HEK293 (cell line): ENCODE measurements around the gene SMIM13.

Source experiments
- CTCF ChIA-PET: fragments of 350-600 bp; formaldehyde crosslinking; extraction: SDS; loops from one replicate; lab custom pipeline; 2021; ENCODE audit warnings: antibody characterized with exemption; lab: Yijun Ruan, JAX
- POLR2A ChIA-PET: fragments of 300-600 bp; formaldehyde crosslinking; extraction: SDS; loops from one replicate; lab custom pipeline; 2020; ENCODE audit warnings: antibody characterized with exemption, inconsistent platforms; lab: Yijun Ruan, JAX
- H3K27ac ChIP-seq: fragments of 200-500 bp; sonication (Bioruptor generic); 2 replicates; pipeline ENCODE4 v1.5.1; 2014; ENCODE audit warnings: low read depth, low read length, control low read depth, inconsistent platforms; ENCODE audit errors: extremely low read depth
- H3K36me3 ChIP-seq, 2 experiments: fragments of 200-500 bp in 1 of 2; sonication (Bioruptor generic) in 1 of 2; 1 replicate in 1 of 2; 2 replicates in 1 of 2; pipeline ENCODE4 v1.5.1; 2014 to 2017; ENCODE audit warnings: inconsistent platforms in 2 of 2, low read length in 2 of 2; ENCODE audit not compliant: control insufficient read depth in 2 of 2, insufficient read depth in 1 of 2
- H3K4me1 ChIP-seq: fragments of 200-500 bp; sonication (Bioruptor generic); 2 replicates; pipeline ENCODE4 v1.5.1; 2014; ENCODE audit warnings: mild to moderate bottlenecking, low read length, inconsistent platforms; ENCODE audit not compliant: control insufficient read depth, insufficient read depth
- H3K4me3 ChIP-seq: 2 replicates; pipeline ENCODE4 v1.5.1; 2011; ENCODE audit warnings: low read depth, mild to moderate bottlenecking, control low read depth, low read length, moderate library complexity
- H3K9me3 ChIP-seq: fragments of 200-500 bp; sonication (Bioruptor generic); 2 replicates; pipeline ENCODE4 v1.5.1; 2014; ENCODE audit warnings: low read depth, low read length, inconsistent platforms; ENCODE audit not compliant: control insufficient read depth, insufficient read depth
- CTCF ChIP-seq: fragments of 450-650 bp; formaldehyde crosslinking; IDR thresholded peaks from 2 replicates; pipeline ENCODE4 v1.5.1; 2016; ENCODE audit warnings: missing biosample characterization, missing genetic modification characterization
- HOXA7 ChIP-seq: sonication (generic); formaldehyde crosslinking; IDR thresholded peaks from 2 replicates; pipeline ENCODE4 v1.8.1; 2022; ENCODE audit warnings: missing genetic modification reagents, borderline replicate concordance
- IKZF3 ChIP-seq: fragments of 450-650 bp; IDR thresholded peaks from 2 replicates; pipeline ENCODE4 v1.5.0; 2018; ENCODE audit warnings: missing biosample characterization, mild to moderate bottlenecking, missing genetic modification characterization, moderate library complexity
- KLF10 ChIP-seq: fragments of 450-650 bp; IDR thresholded peaks from 2 replicates; pipeline ENCODE4 v1.5.1; 2018; ENCODE audit warnings: missing biosample characterization, mild to moderate bottlenecking, missing genetic modification characterization
- MYNN ChIP-seq: fragments of 450-650 bp; formaldehyde crosslinking; IDR thresholded peaks from 2 replicates; pipeline ENCODE4 v1.5.1; 2016; ENCODE audit warnings: missing biosample characterization, missing genetic modification characterization, borderline replicate concordance
- TRIM28 ChIP-seq: IDR thresholded peaks from 2 replicates; pipeline ENCODE4 v1.6.1; 2011; ENCODE audit warnings: low read length, control low read depth, borderline replicate concordance
- YY1 ChIP-seq: fragments of 450-650 bp; formaldehyde crosslinking; IDR thresholded peaks from 2 replicates; pipeline ENCODE4 v1.5.1; 2018; ENCODE audit warnings: missing biosample characterization, missing genetic modification characterization
- ZBTB48 ChIP-seq: fragments of 450-650 bp; formaldehyde crosslinking; IDR thresholded peaks from 2 replicates; pipeline ENCODE4 v1.5.1; 2016; ENCODE audit warnings: missing biosample characterization, missing genetic modification characterization
- ZNF23 ChIP-seq: fragments of 450-650 bp; formaldehyde crosslinking; IDR thresholded peaks from 2 replicates; pipeline ENCODE4 v1.5.1; 2016; ENCODE audit warnings: missing biosample characterization, missing genetic modification characterization, borderline replicate concordance
- ZNF280D ChIP-seq: fragments of 450-650 bp; formaldehyde crosslinking; IDR thresholded peaks from 2 replicates; pipeline ENCODE4 v1.5.1; 2016; ENCODE audit warnings: missing biosample characterization, missing genetic modification characterization
- ZNF350 ChIP-seq: fragments of 450-650 bp; formaldehyde crosslinking; IDR thresholded peaks from 2 replicates; pipeline ENCODE4 v1.5.0; 2017; ENCODE audit warnings: missing biosample characterization, mild to moderate bottlenecking, missing genetic modification characterization
- ZNF404 ChIP-seq: fragments of 450-650 bp; formaldehyde crosslinking; IDR thresholded peaks from 2 replicates; pipeline ENCODE4 v1.5.1; 2017; ENCODE audit warnings: missing biosample characterization, missing genetic modification characterization
- ZNF416 ChIP-seq: fragments of 450-650 bp; formaldehyde crosslinking; IDR thresholded peaks from 2 replicates; pipeline ENCODE4 v1.5.1; 2016; ENCODE audit warnings: missing biosample characterization, missing genetic modification characterization
- ZNF501 ChIP-seq: fragments of 450-650 bp; formaldehyde crosslinking; IDR thresholded peaks from 2 replicates; pipeline ENCODE4 v1.5.1; 2016; ENCODE audit warnings: missing biosample characterization, missing genetic modification characterization
- ZNF513 ChIP-seq: fragments of 450-650 bp; IDR thresholded peaks from 2 replicates; pipeline ENCODE4 v1.5.1; 2018; ENCODE audit warnings: missing biosample characterization, missing genetic modification characterization
- ZNF514 ChIP-seq: fragments of 450-650 bp; formaldehyde crosslinking; IDR thresholded peaks from 2 replicates; pipeline ENCODE4 v1.5.1; 2016; ENCODE audit warnings: missing biosample characterization, missing genetic modification characterization
- ZNF529 ChIP-seq: fragments of 450-650 bp; formaldehyde crosslinking; IDR thresholded peaks from 2 replicates; pipeline ENCODE4 v1.5.1; 2017; ENCODE audit warnings: missing genetic modification characterization, missing biosample characterization; ENCODE audit not compliant: insufficient replicate concordance
- ZNF530 ChIP-seq: fragments of 450-650 bp; formaldehyde crosslinking; IDR thresholded peaks from 2 replicates; pipeline ENCODE4 v1.5.1; 2016; ENCODE audit warnings: low read depth, missing biosample characterization, missing genetic modification characterization
- ZNF544 ChIP-seq: fragments of 450-650 bp; formaldehyde crosslinking; IDR thresholded peaks from 2 replicates; pipeline ENCODE4 v1.5.0; 2017; ENCODE audit warnings: missing biosample characterization, missing genetic modification characterization
- ZNF549 ChIP-seq: fragments of 450-650 bp; IDR thresholded peaks from 2 replicates; pipeline ENCODE4 v1.5.1; 2018; ENCODE audit warnings: missing biosample characterization, missing genetic modification characterization, mild to moderate bottlenecking, inconsistent platforms, moderate library complexity
- ZNF624 ChIP-seq: fragments of 450-650 bp; formaldehyde crosslinking; IDR thresholded peaks from 2 replicates; pipeline ENCODE4 v1.5.1; 2017; ENCODE audit warnings: missing biosample characterization, missing genetic modification characterization
- ZNF830 ChIP-seq: fragments of 450-650 bp; IDR thresholded peaks from 2 replicates; pipeline ENCODE4 v1.5.0; 2018; ENCODE audit warnings: missing biosample characterization, missing genetic modification characterization, low read depth, mild to moderate bottlenecking, moderate library complexity
- ZSCAN23 ChIP-seq: fragments of 450-650 bp; formaldehyde crosslinking; IDR thresholded peaks from 2 replicates; pipeline ENCODE4 v1.5.1; 2016; ENCODE audit warnings: missing biosample characterization, missing genetic modification characterization
- ZXDB ChIP-seq: fragments of 450-650 bp; formaldehyde crosslinking; IDR thresholded peaks from 2 replicates; pipeline ENCODE4 v1.5.1; 2016; ENCODE audit warnings: missing biosample characterization, missing genetic modification characterization
- TF ChIP-seq, protein P1 (sequence below): fragments of 450-650 bp; formaldehyde crosslinking; IDR thresholded peaks from 2 replicates; pipeline ENCODE4 v1.5.1; 2016; ENCODE audit warnings: missing biosample characterization, missing genetic modification characterization
- TF ChIP-seq, protein P2 (sequence below): fragments of 450-650 bp; formaldehyde crosslinking; IDR thresholded peaks from 2 replicates; pipeline ENCODE4 v1.5.1; 2017; ENCODE audit warnings: missing biosample characterization, missing genetic modification characterization

The SMIM13 gene

DNA sequence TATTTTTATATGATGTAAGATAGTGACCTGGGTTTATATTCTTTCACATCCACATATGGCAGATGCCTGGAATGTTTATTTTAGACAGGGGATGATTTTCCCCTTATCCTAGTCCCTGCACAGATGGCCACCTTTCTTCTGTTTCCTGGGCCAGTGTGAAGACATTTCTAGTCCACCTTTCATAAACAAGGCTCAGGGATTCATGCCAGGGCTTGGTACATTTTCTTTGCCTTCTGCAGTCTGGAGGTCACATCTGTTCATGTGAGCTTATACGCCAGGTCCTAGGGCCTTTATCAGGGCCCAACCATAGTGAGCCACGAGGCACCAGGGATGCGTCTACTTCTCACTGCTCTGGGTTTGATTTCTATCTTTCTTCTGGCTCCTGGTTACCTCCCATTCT is 55.9 kb downstream of the SMIM13 start (continued):
- TF ChIP-seq, protein P1, sequence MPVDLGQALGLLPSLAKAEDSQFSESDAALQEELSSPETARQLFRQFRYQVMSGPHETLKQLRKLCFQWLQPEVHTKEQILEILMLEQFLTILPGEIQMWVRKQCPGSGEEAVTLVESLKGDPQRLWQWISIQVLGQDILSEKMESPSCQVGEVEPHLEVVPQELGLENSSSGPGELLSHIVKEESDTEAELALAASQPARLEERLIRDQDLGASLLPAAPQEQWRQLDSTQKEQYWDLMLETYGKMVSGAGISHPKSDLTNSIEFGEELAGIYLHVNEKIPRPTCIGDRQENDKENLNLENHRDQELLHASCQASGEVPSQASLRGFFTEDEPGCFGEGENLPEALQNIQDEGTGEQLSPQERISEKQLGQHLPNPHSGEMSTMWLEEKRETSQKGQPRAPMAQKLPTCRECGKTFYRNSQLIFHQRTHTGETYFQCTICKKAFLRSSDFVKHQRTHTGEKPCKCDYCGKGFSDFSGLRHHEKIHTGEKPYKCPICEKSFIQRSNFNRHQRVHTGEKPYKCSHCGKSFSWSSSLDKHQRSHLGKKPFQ (tag by site-specific recombination): no peak
- TF ChIP-seq MYNN (tag by site-specific recombination) (no peak), ZNF529 (tag by site-specific recombination) (no peak), ZNF549 (tag by site-specific recombination) (no peak), YY1 (no peak), ZNF23 (tag by site-specific recombination) (no peak)

GRCh38 chr6:11151488-11151887 is 57.9 kb downstream of the SMIM13 start:
- Histone ChIP-seq H3K36me3 (no peaks in the 10 kb centered on the region), H3K27ac (no peak overlapping the region), H3K4me1 (no peaks in the 10 kb centered on the region), H3K4me3 (no peak overlapping the region), H3K9me3 (no peaks in the 10 kb centered on the region)
- POLR2A ChIA-PET: no interaction called here
- CTCF ChIA-PET: interaction anchor here (0.6 to 3.0 kb wide), 7 partner anchors 8 to 361 kb away, joined by 3 to 13 read pairs (median 4); no protein-coding TSS in a partner anchor
- TF ChIP-seq ZNF530 (tag by site-specific recombination): no peak
- no peak for TF ChIP-seq HOXA7 (CRISPR knock-in tag)
- TF ChIP-seq CTCF (tag by site-specific recombination): no peak
- TF ChIP-seq ZBTB48 (tag by site-specific recombination): no peak
- no peak for TF ChIP-seq ZSCAN23 (tag by site-specific recombination)
- no peak for TF ChIP-seq ZNF280D
- TF ChIP-seq KLF10: no peak
- TF ChIP-seq ZNF416 (tag by site-specific recombination): no peak
- no peak for TF ChIP-seq ZNF350
- TF ChIP-seq IKZF3 (tag by site-specific recombination): no peak
- TF ChIP-seq ZNF514: no peak
- no peak for TF ChIP-seq ZNF404 (tag by site-specific recombination)
- TF ChIP-seq ZXDB (tag by site-specific recombination): no peak

DNA sequence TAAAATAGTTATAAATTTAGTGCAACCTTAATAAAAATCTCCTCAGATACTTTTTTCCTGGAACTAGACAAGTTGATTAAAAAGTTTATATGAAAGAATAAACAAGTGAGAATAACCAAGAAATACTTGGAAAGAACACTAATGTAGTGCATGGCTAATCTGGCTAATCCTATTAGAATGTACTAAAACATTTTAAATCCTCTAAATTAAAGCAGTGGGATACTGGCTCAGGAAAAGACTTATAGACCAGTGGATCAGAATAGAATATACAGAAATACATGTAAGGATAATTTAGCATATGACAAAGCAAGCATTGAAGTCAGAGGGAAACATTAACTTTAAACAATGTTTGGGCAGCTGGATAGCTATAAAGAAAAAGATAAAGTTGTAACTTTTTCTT is 58.9 kb downstream of the SMIM13 start:
- Histone ChIP-seq H3K36me3 (no peaks in the 10 kb centered on the region), H3K4me1 (no peaks in the 10 kb centered on the region), H3K9me3 (no peaks in the 10 kb centered on the region; the same call in 1 of the 2 replicates), H3K27ac (no peak overlapping the region), H3K4me3 (no peak overlapping the region)
- ChIA-PET CTCF (interaction anchor here (2.0 to 3.0 kb wide), 2 partner anchors 9 to 19 kb away, joined by 6 to 13 read pairs; no protein-coding TSS in a partner anchor), POLR2A (no interaction called here)
- TF ChIP-seq IKZF3 (tag by site-specific recombination): no peak
- no peak for TF ChIP-seq ZNF830 (tag by site-specific recombination)
- no peak for TF ChIP-seq ZNF544
- TF ChIP-seq ZNF501 (tag by site-specific recombination): no peak
- no peak for TF ChIP-seq ZNF624 (tag by site-specific recombination)
- TF ChIP-seq ZNF513: no peak
- TF ChIP-seq TRIM28: no peak
- TF ChIP-seq, protein P2, sequence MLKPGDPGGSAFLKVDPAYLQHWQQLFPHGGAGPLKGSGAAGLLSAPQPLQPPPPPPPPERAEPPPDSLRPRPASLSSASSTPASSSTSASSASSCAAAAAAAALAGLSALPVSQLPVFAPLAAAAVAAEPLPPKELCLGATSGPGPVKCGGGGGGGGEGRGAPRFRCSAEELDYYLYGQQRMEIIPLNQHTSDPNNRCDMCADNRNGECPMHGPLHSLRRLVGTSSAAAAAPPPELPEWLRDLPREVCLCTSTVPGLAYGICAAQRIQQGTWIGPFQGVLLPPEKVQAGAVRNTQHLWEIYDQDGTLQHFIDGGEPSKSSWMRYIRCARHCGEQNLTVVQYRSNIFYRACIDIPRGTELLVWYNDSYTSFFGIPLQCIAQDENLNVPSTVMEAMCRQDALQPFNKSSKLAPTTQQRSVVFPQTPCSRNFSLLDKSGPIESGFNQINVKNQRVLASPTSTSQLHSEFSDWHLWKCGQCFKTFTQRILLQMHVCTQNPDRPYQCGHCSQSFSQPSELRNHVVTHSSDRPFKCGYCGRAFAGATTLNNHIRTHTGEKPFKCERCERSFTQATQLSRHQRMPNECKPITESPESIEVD (tag by site-specific recombination): no peak
